ENCODE data around the gene ATF7. TPM values are rescaled to one million over a fixed set of nuclear protein-coding genes. Genes with fewer than 3 reads are reported as not detected.

ATF7 gene
- total and polyA plus RNA-seq, 2 donors (not counting 1 experiment from before 2014, with no cell fraction given), result 15.7 to 42.2 TPM

GRCh38 chr12:53514628-53515290, 111.4 kb downstream of the ATF7 start:
- Histone ChIP-seq H3K4me3 (ENCODE audit: control extremely low read depth in 1 of 5, extremely low read depth in 1 of 5, insufficient read depth in 1 of 5, low read depth in 2 of 5, low read length in 4 of 5) (no peak overlapping the region), H3K27me3 (replicated peaks in 1 of 4; ENCODE audit: control extremely low read depth in 1 of 4, control insufficient read depth in 3 of 4, insufficient read depth in 4 of 4, low read length in 3 of 4) (no peaks in the 10 kb centered on the region), H3K4me1 (ENCODE audit: control insufficient read depth in 2 of 2, insufficient read depth in 2 of 2, low read length in 2 of 2) (no peaks in the 10 kb centered on the region), H3K79me2 (ENCODE audit: control insufficient read depth, insufficient read depth, low read length) (no peaks in the 10 kb centered on the region), H2AFZ (ENCODE audit: insufficient read depth, low read depth, low read length, poor library complexity, severe bottlenecking) (no peak overlapping the region), H3K36me3 (replicated peaks in 1 of 2; ENCODE audit: control extremely low read depth in 1 of 2, control insufficient read depth in 1 of 2, extremely low read depth in 1 of 2, insufficient read depth in 2 of 2, low read length in 1 of 2) (peaks cover 0 to 75% of the 10 kb centered on the region in 2 experiments), H4K20me1 (ENCODE audit: control insufficient read depth, insufficient read depth, low read length, poor library complexity, severe bottlenecking) (no peaks in the 10 kb centered on the region), H3K9me3 (ENCODE audit: control extremely low read depth in 1 of 3, control insufficient read depth in 2 of 3, insufficient read depth in 1 of 3, low read length in 2 of 3) (no peaks in the 10 kb centered on the region), H3K4me2 (replicated peaks; ENCODE audit: low read depth, low read length, poor library complexity, severe bottlenecking) (no peak overlapping the region), H3K27ac (ENCODE audit: low read length in 2 of 2) (no peak overlapping the region), H3K9ac (ENCODE audit: low read length) (no peak overlapping the region)
- H3K9me3 Mint-ChIP-seq (ENCODE audit: insufficient read depth), result no peaks in the 10 kb centered on the region
- H3K4me1 Mint-ChIP-seq, result no peaks in the 10 kb centered on the region
- no peak overlapping the region for H3K27ac Mint-ChIP-seq
- H3K27me3 Mint-ChIP-seq, result no peaks in the 10 kb centered on the region
- ChIA-PET CTCF (no interaction called here), POLR2A (no interaction called here)
- no peak overlapping the region for H3K4me3 Mint-ChIP-seq
- WGBS (ENCODE audit: insufficient coverage), result 93% methylated on average over 3 of the region's 6 CpGs
- DNase-seq (no peak), ATAC-seq (ENCODE audit: low read depth) (no peak)
- intact Hi-C loops (cut with micrococcal nuclease), result no loop called here
- TF ChIP-seq CTCF (IDR thresholded peaks at IDR 0.05) (no peak), EZH2 (IDR thresholded peaks at IDR 0.05; ENCODE audit: borderline replicate concordance, insufficient read depth, low read depth, low read length, poor library complexity, severe bottlenecking) (no peak)

- no peak overlapping the region for H3K4me3 ChIP-seq (ENCODE audit: control extremely low read depth in 1 of 5, extremely low read depth in 1 of 5, insufficient read depth in 1 of 5, low read depth in 2 of 5, low read length in 4 of 5)
- H3K4me1 ChIP-seq (ENCODE audit: control insufficient read depth in 2 of 2, insufficient read depth in 2 of 2, low read length in 2 of 2), result peaks cover 1 to 2% of the 10 kb centered on the region in 2 donors
- no peaks in the 10 kb centered on the region for H3K79me2 ChIP-seq (ENCODE audit: control insufficient read depth, insufficient read depth, low read length)
- Mint-ChIP-seq H3K27ac (no peak overlapping the region), H3K4me1 (peaks cover 3% of the 10 kb centered on the region), H3K4me3 (no peak overlapping the region), H3K9me3 (ENCODE audit: insufficient read depth) (no peaks in the 10 kb centered on the region), H3K27me3 (no peaks in the 10 kb centered on the region)
- no peaks in the 10 kb centered on the region for H3K27me3 ChIP-seq (replicated peaks in 1 of 4; ENCODE audit: control extremely low read depth in 1 of 4, control insufficient read depth in 3 of 4, insufficient read depth in 4 of 4, low read length in 3 of 4)
- no peaks in the 10 kb centered on the region for H4K20me1 ChIP-seq (ENCODE audit: control insufficient read depth, insufficient read depth, low read length, poor library complexity, severe bottlenecking)
- DNase-seq (no peak), ATAC-seq (ENCODE audit: low read depth) (no peak)
- no peak overlapping the region for H3K4me2 ChIP-seq (replicated peaks; ENCODE audit: low read depth, low read length, poor library complexity, severe bottlenecking)
- CTCF ChIA-PET, result interaction anchor here (0.6 to 1.8 kb wide), 5 partner anchors 12 to 162 kb away, joined by 3 to 8 read pairs (median 3); partner anchors contain the start of genes ATP5MC2 and TARBP2
- TF ChIP-seq CTCF (IDR thresholded peaks at IDR 0.05) (no peak), EZH2 (IDR thresholded peaks at IDR 0.05; ENCODE audit: borderline replicate concordance, insufficient read depth, low read depth, low read length, poor library complexity, severe bottlenecking) (no peak)
- POLR2A ChIA-PET, result no interaction called here
- no peak overlapping the region for H3K9ac ChIP-seq (ENCODE audit: low read length)
- no peak overlapping the region for H2AFZ ChIP-seq (ENCODE audit: insufficient read depth, low read depth, low read length, poor library complexity, severe bottlenecking)
- intact Hi-C loops (cut with micrococcal nuclease), result no loop called here
- H3K27ac ChIP-seq (ENCODE audit: low read length in 2 of 2), result no peak overlapping the region
- no peaks in the 10 kb centered on the region for H3K9me3 ChIP-seq (ENCODE audit: control extremely low read depth in 1 of 3, control insufficient read depth in 2 of 3, insufficient read depth in 1 of 3, low read length in 2 of 3)
- no CpG with 5 or more reads among the region's 6 CpGs for WGBS (ENCODE audit: insufficient coverage)
- H3K36me3 ChIP-seq (replicated peaks in 1 of 2; ENCODE audit: control extremely low read depth in 1 of 2, control insufficient read depth in 1 of 2, extremely low read depth in 1 of 2, insufficient read depth in 2 of 2, low read length in 1 of 2), result peaks cover 0 to 69% of the 10 kb centered on the region in 2 experiments
These were observed 112.3 kb downstream of the ATF7 start for GRCh38 chr12:53513712-53514410.

Data from B cell (primary cell).